ENCODE data around the gene CCDC86. TPM values are rescaled to one million over a fixed set of nuclear protein-coding genes. Genes with fewer than 3 reads are reported as not detected.

The CCDC86 gene
- total and polyA plus RNA-seq, 10 of the 15 experiments (the other 5 are each of a cell fraction or from before 2014, with no cell fraction given) = 2.0 to 87.2 (median 38.7) TPM

DNA sequence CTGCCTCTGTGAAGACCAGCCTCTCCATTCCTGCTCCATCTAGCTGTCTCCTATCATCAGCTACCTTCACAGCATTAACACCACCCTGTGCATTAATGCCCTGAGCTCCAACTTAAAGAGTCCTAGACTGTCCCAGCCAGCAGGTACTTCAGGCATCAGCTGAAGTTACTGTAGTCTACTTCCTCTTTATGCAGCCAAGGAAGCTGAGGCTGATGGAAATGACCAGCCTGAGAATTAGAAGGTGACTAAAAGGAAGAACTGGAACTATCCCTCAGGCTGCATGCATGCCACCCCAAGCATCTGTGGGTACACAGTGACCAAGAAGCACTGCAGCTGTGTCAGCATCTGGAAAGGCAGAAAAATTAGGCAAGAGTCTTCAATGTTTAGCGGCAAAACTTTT lies 28.6 kb upstream of the CCDC86 start:
- no peak overlapping the region for H3K4me3 ChIP-seq
- peak; percentile 36; the same call in 2 of the 3 replicates for ATAC-seq
- H3K4me2 ChIP-seq (ENCODE audit: control insufficient read depth, insufficient read depth) = no peak overlapping the region
- H3K79me2 ChIP-seq (ENCODE audit: control insufficient read depth, insufficient read depth, low read length) = no peaks in the 10 kb centered on the region
- H3K9me3 ChIP-seq (replicated peaks; ENCODE audit: control insufficient read depth, insufficient read depth, low read length) = peaks cover 9% of the 10 kb centered on the region
- no peak overlapping the region for H2AFZ ChIP-seq (ENCODE audit: control insufficient read depth, low read depth, low read length)
- no peaks in the 10 kb centered on the region for H3K4me1 ChIP-seq (ENCODE audit: control insufficient read depth, insufficient read depth, low read length)
- H3K9ac ChIP-seq (ENCODE audit: control insufficient read depth, insufficient read depth, low read length) = no peak overlapping the region
- no peak for FAIRE-seq
- H3K27me3 ChIP-seq (replicated peaks in 1 of 2; ENCODE audit: control insufficient read depth in 2 of 2, insufficient read depth in 2 of 2, low read length in 1 of 2) = no peaks in the 10 kb centered on the region
- no peak overlapping the region for H3K27ac ChIP-seq (ENCODE audit: control insufficient read depth, insufficient read depth)
- ChIA-PET POLR2A (no interaction called here), CTCF (interaction anchor here (1.1 to 1.4 kb wide), 2 partner anchors 34 to 38 kb away, joined by 3 to 5 read pairs; no protein-coding TSS in a partner anchor), SMC1A (ENCODE audit: uncharacterized antibody, unreplicated experiment) (no interaction called here), RAD21 (ENCODE audit: unreplicated experiment) (no interaction called here)
- TF ChIP-seq KDM1A (IDR thresholded peaks at IDR 0.05; ENCODE audit: borderline replicate concordance) (no peak), POLR2A (IDR thresholded peaks at IDR 0.05; ENCODE audit: low read depth, low read length) (no peak), BHLHE40 (IDR thresholded peaks at IDR 0.05; ENCODE audit: borderline replicate concordance in 1 of 2, low read depth in 2 of 2, low read length in 1 of 2) (no peak), NR2F1 (conservative IDR thresholded peaks at IDR 0.05) (no peak), GABPA (IDR thresholded peaks at IDR 0.05; ENCODE audit: low read depth) (no peak), SREBF2 (IDR thresholded peaks at IDR 0.05; ENCODE audit: low read length) (no peak), ASH2L (IDR thresholded peaks at IDR 0.05; ENCODE audit: borderline replicate concordance, low read depth) (no peak), HDGF (IDR thresholded peaks at IDR 0.05) (no peak), RBBP5 (conservative IDR thresholded peaks at IDR 0.05) (no peak)
- TF ChIP-seq, protein P1, sequence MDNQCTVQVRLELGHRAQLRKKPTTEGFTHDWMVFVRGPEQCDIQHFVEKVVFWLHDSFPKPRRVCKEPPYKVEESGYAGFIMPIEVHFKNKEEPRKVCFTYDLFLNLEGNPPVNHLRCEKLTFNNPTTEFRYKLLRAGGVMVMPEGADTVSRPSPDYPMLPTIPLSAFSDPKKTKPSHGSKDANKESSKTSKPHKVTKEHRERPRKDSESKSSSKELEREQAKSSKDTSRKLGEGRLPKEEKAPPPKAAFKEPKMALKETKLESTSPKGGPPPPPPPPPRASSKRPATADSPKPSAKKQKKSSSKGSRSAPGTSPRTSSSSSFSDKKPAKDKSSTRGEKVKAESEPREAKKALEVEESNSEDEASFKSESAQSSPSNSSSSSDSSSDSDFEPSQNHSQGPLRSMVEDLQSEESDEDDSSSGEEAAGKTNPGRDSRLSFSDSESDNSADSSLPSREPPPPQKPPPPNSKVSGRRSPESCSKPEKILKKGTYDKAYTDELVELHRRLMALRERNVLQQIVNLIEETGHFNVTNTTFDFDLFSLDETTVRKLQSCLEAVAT (IDR thresholded peaks at IDR 0.05) = no peak
- TF ChIP-seq, protein P2, sequence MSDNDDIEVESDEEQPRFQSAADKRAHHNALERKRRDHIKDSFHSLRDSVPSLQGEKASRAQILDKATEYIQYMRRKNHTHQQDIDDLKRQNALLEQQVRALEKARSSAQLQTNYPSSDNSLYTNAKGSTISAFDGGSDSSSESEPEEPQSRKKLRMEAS (IDR thresholded peaks at IDR 0.05; ENCODE audit: low read depth, low read length) = no peak
- TF ChIP-seq, protein P3, sequence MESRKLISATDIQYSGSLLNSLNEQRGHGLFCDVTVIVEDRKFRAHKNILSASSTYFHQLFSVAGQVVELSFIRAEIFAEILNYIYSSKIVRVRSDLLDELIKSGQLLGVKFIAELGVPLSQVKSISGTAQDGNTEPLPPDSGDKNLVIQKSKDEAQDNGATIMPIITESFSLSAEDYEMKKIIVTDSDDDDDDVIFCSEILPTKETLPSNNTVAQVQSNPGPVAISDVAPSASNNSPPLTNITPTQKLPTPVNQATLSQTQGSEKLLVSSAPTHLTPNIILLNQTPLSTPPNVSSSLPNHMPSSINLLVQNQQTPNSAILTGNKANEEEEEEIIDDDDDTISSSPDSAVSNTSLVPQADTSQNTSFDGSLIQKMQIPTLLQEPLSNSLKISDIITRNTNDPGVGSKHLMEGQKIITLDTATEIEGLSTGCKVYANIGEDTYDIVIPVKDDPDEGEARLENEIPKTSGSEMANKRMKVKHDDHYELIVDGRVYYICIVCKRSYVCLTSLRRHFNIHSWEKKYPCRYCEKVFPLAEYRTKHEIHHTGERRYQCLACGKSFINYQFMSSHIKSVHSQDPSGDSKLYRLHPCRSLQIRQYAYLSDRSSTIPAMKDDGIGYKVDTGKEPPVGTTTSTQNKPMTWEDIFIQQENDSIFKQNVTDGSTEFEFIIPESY (IDR thresholded peaks at IDR 0.05) = no peak
- TF ChIP-seq, protein P4, sequence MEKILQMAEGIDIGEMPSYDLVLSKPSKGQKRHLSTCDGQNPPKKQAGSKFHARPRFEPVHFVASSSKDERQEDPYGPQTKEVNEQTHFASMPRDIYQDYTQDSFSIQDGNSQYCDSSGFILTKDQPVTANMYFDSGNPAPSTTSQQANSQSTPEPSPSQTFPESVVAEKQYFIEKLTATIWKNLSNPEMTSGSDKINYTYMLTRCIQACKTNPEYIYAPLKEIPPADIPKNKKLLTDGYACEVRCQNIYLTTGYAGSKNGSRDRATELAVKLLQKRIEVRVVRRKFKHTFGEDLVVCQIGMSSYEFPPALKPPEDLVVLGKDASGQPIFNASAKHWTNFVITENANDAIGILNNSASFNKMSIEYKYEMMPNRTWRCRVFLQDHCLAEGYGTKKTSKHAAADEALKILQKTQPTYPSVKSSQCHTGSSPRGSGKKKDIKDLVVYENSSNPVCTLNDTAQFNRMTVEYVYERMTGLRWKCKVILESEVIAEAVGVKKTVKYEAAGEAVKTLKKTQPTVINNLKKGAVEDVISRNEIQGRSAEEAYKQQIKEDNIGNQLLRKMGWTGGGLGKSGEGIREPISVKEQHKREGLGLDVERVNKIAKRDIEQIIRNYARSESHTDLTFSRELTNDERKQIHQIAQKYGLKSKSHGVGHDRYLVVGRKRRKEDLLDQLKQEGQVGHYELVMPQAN (conservative IDR thresholded peaks at IDR 0.05) = no peak
- no TSS peak for BruUV-seq (replicated peaks)
- H3K36me3 ChIP-seq (ENCODE audit: control insufficient read depth in 2 of 2, insufficient read depth in 2 of 2, low read length in 1 of 2) = no peaks in the 10 kb centered on the region
- in situ Hi-C loops (cut with MboI) = no loop called here
- DNase-seq (ENCODE audit: low read depth, low spot score) = no peak
- WGBS (ENCODE audit: insufficient coverage, insufficient replicate concordance, low lambda C conversion rate, missing lambda C conversion rate) = 42% methylated on average over 1 of the region's 1 CpG
- intact Hi-C loops (cut with micrococcal nuclease; ENCODE audit: unreplicated experiment) = no loop called here
- no peaks in the 10 kb centered on the region for H4K20me1 ChIP-seq (ENCODE audit: control insufficient read depth, insufficient read depth)

Data from GM12878 (cell line).